HUES6 (cell line): Measurements from ENCODE around the gene MTRFR.
"Not testable (repeated sequence)": the region's sequence is repeated elsewhere in the genome, so short reads cannot be mapped to it uniquely, and the experiment has no call there.

ENCODE experiments used
- H3K27ac ChIP-seq: 2 replicates; pipeline ENCODE4 v1.7.0; 2013; ENCODE audit warnings: low read depth, mild to moderate bottlenecking, low read length, inconsistent platforms
- H3K27me3 ChIP-seq: 2 replicates; pipeline ENCODE4 v1.6.1; 2013; ENCODE audit warnings: low read length; ENCODE audit not compliant: control insufficient read depth, insufficient read depth
- H3K36me3 ChIP-seq: 2 replicates; pipeline ENCODE4 v1.6.1; 2013; ENCODE audit warnings: low read length; ENCODE audit not compliant: control insufficient read depth, insufficient read depth
- H3K4me1 ChIP-seq: 2 replicates; pipeline ENCODE4 v1.6.1; 2013; ENCODE audit warnings: low read length; ENCODE audit not compliant: control insufficient read depth, insufficient read depth
- H3K4me3 ChIP-seq: 2 replicates; pipeline ENCODE4 v1.5.1; 2013; ENCODE audit warnings: low read depth, low read length
- H3K9ac ChIP-seq: one replicate; pipeline ENCODE4 v1.6.1; 2013; ENCODE audit warnings: mild to moderate bottlenecking, low read length
- H3K9me3 ChIP-seq: 2 replicates; pipeline ENCODE4 v1.6.1; 2013; ENCODE audit warnings: low read depth, low read length; ENCODE audit not compliant: control insufficient read depth, insufficient read depth

Gene MTRFR

DNA sequence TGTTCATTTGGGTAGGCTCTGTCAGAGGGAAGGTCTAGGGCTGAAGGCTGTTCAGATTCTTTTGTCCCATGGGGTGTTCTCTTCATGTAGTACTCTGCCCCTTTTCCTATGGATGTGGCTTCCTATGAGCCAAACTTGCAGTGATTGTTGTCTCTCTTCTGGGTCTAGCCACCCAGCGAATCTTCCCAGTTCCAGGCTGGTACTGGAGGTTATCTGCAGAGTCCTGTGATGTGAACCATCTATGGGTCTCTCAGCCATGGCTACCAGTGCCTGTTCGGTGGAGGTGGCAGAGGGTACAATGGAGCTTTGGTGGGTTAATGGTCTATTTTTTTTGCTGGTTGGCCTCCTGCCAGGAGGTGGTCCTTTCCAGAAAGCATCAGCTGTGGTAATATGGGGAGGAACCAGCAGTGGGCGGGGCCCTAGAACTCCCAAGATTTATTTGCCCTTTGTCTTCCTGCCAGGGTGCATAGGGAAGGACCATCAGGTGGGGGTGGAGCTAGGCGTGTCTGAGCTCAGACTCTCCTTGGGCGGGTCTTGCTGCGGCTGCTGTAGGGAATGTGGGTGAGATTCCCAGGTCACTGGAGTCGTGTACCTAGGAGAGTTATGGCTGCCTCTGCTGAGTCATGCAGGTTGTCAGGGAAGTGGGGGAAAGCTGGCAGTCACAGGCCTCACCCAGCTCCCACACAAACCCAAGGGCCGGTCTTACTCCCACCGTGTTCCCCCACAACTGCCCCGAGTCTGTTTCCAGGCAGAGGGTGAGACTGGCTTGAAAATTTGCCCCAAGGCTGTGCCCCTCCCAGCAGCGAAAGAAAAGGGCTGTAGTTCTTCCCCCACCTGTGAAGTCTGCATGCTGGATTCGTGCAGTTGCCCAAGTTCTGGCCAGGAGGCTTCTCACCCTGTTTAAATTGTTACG lies 17.5 kb downstream of the MTRFR start:
- H3K9me3 ChIP-seq: peaks cover 7% of the 10 kb centered on the region; the same call in 1 of the 2 replicates
- no peak overlapping the region for H3K4me3 ChIP-seq
- peak overlapping the region; percentile 77; the same call in 1 of the 2 replicates for H3K27ac ChIP-seq
- H3K36me3 ChIP-seq: peaks cover 43% of the 10 kb centered on the region
- no peaks in the 10 kb centered on the region for H3K27me3 ChIP-seq
- peaks cover 17% of the 10 kb centered on the region; the same call in 1 of the 2 replicates for H3K4me1 ChIP-seq
- H3K9ac ChIP-seq: peak overlapping the region; percentile 82

DNA sequence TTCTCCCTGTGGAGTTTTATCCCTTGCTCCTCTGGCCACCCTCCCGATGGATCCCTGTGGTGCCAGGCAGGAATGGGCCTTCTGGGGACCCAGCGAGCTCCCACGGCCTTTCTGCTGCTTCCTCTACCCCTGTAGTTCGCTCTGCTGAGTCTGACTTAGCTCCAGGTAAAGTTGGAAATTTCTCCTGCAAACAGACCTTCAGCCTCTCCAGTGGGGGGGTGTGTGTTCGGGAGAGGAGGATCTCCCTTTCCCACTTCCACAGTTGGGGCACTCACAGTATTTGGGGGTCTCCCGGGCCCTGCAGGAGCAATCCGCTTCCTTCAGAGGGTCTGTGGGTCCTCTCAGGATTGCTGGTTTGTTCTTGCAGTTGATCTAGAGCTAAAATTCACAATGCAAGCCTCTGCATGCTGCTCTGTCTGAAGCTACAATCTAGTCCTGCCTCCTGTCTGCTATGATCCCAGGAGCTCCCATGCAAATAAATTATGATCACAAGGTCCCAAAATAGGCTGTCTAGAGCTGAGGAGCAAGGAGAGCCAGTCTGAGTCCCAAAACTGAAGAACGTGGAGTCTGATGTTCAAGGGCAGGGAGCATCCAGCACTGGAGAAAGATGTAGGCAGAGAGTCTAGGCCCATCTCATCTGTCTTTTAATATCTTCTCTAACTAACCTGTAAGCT lies 18.3 kb downstream of the MTRFR start:
- Histone ChIP-seq H3K27me3 (no peaks in the 10 kb centered on the region), H3K4me3 (no peak overlapping the region), H3K9me3 (peaks cover 7% of the 10 kb centered on the region; the same call in 1 of the 2 replicates), H3K36me3 (peaks cover 50% of the 10 kb centered on the region), H3K4me1 (peaks cover 17% of the 10 kb centered on the region; the same call in 1 of the 2 replicates), H3K9ac (peak overlapping the region; percentile 82), H3K27ac (peak overlapping the region; percentile 77; the same call in 1 of the 2 replicates)

- H3K27me3 ChIP-seq, H3K27ac ChIP-seq, H3K4me3 ChIP-seq, H3K9ac ChIP-seq, H3K9me3 ChIP-seq: not testable (repeated sequence)
- Histone ChIP-seq H3K36me3 (peaks cover 59% of the 10 kb centered on the region), H3K4me1 (peaks cover 17% of the 10 kb centered on the region; the same call in 1 of the 2 replicates)
Observed at GRCh38 chr12:123252365-123252764, 19.1 kb downstream of the MTRFR start.

DNA sequence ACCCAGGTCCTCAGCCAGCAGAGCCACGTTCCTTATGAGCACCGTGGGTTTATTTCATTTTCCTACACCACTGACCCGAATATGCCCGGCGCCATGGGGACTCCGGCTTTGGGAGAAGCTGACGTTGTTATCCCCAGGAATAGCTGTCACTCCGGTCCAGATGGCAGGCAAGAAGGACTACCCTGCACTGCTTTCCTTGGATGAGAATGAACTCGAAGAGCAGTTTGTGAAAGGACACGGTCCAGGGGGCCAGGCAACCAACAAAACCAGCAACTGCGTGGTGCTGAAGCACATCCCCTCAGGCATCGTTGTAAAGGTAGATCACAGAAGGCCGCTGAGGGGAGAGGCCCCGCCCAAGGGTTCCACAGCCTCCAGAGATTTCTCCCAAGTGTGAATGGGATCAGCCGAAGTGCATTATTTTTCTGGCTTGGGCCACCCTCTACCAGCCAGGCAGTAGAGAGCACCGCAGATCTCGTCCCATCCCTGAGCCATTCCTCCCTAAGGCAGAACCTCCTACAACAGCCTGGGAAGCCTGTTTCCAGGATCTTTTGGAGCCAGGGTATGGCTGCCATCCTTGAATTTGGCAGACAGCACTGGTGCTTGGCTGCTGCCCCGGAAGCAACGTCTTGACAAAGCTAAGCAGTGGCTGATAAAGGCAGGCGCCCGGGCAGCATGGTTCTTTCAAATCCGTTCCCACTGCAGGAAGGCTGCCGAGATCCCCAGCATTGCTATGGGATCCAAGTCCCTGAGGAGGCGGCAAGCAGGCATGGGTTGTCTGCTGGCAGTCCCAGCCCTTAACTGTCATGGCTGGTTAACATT lies 20.6 kb downstream of the MTRFR start:
- H3K9me3 ChIP-seq: peaks cover 4% of the 10 kb centered on the region; the same call in 1 of the 2 replicates
- H3K4me1 ChIP-seq: peaks cover 17% of the 10 kb centered on the region; the same call in 1 of the 2 replicates
- H3K27me3 ChIP-seq: no peaks in the 10 kb centered on the region
- no peak overlapping the region for H3K4me3 ChIP-seq
- peaks cover 68% of the 10 kb centered on the region for H3K36me3 ChIP-seq
- H3K9ac ChIP-seq: no peak overlapping the region
- no peak overlapping the region for H3K27ac ChIP-seq

- peaks cover 17% of the 10 kb centered on the region; the same call in 1 of the 2 replicates for H3K4me1 ChIP-seq
- H3K9ac ChIP-seq: no peak overlapping the region
- no peak overlapping the region for H3K27ac ChIP-seq
- peaks cover 75% of the 10 kb centered on the region for H3K36me3 ChIP-seq
- no peak overlapping the region for H3K4me3 ChIP-seq
- H3K27me3 ChIP-seq: no peaks in the 10 kb centered on the region
- no peaks in the 10 kb centered on the region for H3K9me3 ChIP-seq
Observed at GRCh38 chr12:123254853-123255446, 21.7 kb downstream of the MTRFR start.

DNA sequence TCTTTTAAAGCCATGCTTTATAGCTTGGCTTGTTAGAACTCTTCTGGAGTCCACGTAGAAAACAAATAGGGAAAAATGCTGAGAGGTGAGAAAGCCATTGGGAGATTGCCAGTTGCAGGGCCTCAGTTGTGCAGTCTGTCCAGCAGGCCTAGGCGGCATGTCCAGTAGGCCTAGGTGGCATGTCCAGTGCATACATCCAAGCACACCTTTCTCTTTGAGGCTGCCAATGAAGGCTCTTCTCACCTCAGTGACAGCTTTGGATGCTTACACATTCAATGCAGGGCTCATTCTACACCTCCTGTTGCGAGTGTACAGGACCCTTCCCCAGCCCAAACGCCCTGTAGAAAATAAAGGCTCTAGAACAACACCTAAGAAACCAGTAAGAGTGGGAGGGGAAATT lies 25.4 kb downstream of the MTRFR start:
- H3K9me3 ChIP-seq: no peaks in the 10 kb centered on the region
- H3K27ac ChIP-seq: no peak overlapping the region
- H3K4me3 ChIP-seq: no peak overlapping the region
- H3K9ac ChIP-seq: no peak overlapping the region
- peaks cover 95% of the 10 kb centered on the region for H3K36me3 ChIP-seq
- peaks cover 6% of the 10 kb centered on the region for H3K4me1 ChIP-seq
- no peaks in the 10 kb centered on the region for H3K27me3 ChIP-seq

DNA sequence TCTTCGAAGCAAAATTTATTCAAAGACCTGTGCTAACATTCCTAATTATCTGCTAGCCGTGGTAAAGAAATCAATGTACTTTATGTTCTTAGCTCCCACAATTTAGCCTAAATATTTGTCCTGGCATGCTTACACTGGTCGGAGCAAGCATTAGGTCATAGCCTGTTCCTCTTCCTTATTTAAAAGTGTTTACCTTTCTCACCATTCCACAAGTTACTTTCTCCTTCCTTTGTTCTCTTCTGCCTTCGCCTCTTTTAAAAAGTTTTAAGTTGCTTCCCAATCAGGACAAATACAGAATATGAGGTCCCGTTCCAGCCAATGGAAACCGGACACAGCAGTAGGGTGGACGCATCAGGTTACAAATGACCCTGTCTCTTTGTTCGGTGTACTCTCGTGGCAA lies 26.8 kb downstream of the MTRFR start:
- Histone ChIP-seq H3K36me3 (peaks cover 92% of the 10 kb centered on the region), H3K9me3 (no peaks in the 10 kb centered on the region), H3K27ac (no peak overlapping the region), H3K4me3 (no peak overlapping the region), H3K4me1 (peaks cover 6% of the 10 kb centered on the region; the same call in 1 of the 2 replicates), H3K9ac (no peak overlapping the region), H3K27me3 (no peaks in the 10 kb centered on the region)

DNA sequence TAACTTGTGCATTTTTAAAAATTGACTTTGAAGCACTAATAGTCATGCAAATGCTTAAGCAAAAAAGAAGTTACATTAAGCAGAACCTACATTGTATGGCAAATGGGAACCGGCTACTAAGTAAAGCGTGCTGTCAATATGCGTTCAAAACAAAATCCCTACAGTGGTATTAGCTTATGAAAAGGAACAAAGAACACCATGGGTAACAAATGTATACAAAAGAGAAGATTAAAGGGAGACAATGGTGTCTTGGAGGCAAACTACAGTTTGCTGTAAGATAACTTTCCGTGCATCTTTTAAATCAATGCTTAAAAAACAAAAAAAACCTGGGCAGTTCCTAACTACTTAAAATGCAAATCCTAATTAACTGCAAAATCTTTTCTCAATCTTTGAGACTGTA lies 28.0 kb downstream of the MTRFR start:
- H3K36me3 ChIP-seq: peaks cover 92% of the 10 kb centered on the region
- H3K27ac ChIP-seq: no peak overlapping the region
- no peak overlapping the region for H3K4me3 ChIP-seq
- H3K4me1 ChIP-seq: peaks cover 6% of the 10 kb centered on the region; the same call in 1 of the 2 replicates
- no peaks in the 10 kb centered on the region for H3K27me3 ChIP-seq
- no peak overlapping the region for H3K9ac ChIP-seq
- no peaks in the 10 kb centered on the region for H3K9me3 ChIP-seq

DNA sequence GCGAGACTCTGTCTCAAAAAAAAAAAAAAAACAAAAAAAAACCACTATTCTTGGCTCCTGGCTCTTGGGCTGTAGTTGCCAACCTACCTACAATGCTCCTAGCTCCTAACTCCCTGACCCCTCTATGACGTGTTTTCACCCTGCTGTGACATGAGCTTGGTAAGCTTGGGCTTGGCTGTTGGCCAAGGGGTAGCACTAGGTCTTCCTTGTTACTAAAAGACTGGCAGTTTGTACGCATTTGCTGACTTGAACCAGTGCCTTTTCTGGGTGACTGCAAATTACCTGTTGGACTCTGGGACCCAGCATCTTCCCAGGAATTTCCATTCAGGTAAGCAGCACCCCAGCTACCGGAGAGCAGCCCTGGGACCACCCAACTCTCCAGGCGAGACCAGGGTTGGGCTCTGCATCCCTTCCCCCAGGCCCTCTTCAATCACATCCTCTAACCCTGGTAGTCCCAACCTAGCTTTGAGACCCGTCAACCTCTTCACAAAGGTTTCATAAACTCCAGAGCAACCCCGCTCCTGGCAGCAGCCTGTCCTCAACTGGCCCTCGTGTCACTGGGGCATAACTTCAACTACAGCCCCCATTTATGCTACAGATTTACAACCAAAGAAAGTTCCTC lies 30.1 kb downstream of the MTRFR start:
- Histone ChIP-seq H3K36me3 (peaks cover 88% of the 10 kb centered on the region), H3K4me1 (peaks cover 10% of the 10 kb centered on the region), H3K27me3 (no peaks in the 10 kb centered on the region), H3K9ac (no peak overlapping the region), H3K9me3 (no peaks in the 10 kb centered on the region), H3K27ac (no peak overlapping the region), H3K4me3 (no peak overlapping the region)

DNA sequence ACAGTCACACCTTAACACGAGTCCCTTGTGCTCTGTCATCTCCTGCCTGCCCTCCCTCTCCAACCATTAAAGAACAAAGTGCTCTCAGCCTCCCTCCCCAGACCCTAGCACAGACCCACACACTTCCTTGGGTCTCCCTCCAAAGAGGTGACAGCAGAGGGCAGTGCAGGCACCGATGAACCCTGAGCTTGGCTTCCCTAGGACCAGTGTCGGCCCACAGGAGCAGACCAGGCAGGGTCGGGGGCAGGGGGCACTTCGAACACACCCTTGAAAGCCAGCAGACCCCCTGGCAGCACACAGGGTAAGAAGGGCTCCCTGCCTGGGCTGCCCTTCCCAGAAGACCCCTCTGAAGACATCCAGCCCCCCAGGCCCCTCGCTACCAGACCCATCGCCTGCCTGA lies 31.4 kb downstream of the MTRFR start:
- H3K4me3 ChIP-seq: no peak overlapping the region
- no peak overlapping the region for H3K9ac ChIP-seq
- H3K27me3 ChIP-seq: no peaks in the 10 kb centered on the region
- peaks cover 75% of the 10 kb centered on the region for H3K36me3 ChIP-seq
- H3K9me3 ChIP-seq: no peaks in the 10 kb centered on the region
- peaks cover 20% of the 10 kb centered on the region for H3K4me1 ChIP-seq
- H3K27ac ChIP-seq: no peak overlapping the region
